ENCODE results near the gene PCID2.

DNA sequence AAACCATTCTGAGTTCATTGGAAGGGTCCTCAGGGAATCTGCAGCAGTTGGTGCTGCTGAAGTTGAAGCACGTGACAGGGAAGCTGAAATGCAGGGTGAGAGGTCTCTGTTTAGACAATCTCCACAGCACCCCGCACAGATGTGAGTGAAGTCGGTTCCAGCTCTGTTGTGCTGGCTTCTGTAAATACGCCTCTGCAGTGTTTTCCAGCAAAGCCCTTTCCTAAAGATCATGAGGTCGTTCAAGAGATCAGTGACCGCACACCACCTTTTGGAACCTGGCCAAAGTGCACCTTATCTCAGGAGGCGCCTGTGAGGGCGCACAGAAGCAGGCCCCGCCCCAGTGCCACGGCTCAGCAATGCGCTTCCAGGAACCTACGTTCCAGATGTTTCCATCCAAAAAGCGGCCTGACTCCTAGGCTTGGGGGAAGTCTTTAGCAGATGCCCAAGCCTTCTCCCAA is 11.7 kb upstream of the PCID2 start:
- TF ChIP-seq EP300 (IDR thresholded peaks at IDR 0.05; ENCODE audit: borderline replicate concordance in 1 of 2, low read depth in 1 of 2, low read length in 1 of 2) = no peak
- TF ChIP-seq, protein P1, sequence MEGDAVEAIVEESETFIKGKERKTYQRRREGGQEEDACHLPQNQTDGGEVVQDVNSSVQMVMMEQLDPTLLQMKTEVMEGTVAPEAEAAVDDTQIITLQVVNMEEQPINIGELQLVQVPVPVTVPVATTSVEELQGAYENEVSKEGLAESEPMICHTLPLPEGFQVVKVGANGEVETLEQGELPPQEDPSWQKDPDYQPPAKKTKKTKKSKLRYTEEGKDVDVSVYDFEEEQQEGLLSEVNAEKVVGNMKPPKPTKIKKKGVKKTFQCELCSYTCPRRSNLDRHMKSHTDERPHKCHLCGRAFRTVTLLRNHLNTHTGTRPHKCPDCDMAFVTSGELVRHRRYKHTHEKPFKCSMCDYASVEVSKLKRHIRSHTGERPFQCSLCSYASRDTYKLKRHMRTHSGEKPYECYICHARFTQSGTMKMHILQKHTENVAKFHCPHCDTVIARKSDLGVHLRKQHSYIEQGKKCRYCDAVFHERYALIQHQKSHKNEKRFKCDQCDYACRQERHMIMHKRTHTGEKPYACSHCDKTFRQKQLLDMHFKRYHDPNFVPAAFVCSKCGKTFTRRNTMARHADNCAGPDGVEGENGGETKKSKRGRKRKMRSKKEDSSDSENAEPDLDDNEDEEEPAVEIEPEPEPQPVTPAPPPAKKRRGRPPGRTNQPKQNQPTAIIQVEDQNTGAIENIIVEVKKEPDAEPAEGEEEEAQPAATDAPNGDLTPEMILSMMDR (IDR thresholded peaks at IDR 0.05) = no peak

Data from SK-N-SH (cell line).